ENCODE data around the gene DSG2. TPM values are rescaled to one million over a fixed set of nuclear protein-coding genes. Genes with fewer than 3 reads are reported as not detected.

Gene DSG2
- 18.5 TPM for total RNA-seq

GRCh38 chr18:31497836-31498573 lies at the start of gene DSG2:
Gene DSG2 (plus strand): TSS chr18:31498177. CDS start chr18:31498252, 75 bp downstream.

GRCh38 chr18:31591628-31592027 lies 93.7 kb downstream of the DSG2 start, which contains the start of gene TTR:
Gene TTR (plus strand): TSS chr18:31591877. CDS start chr18:31591903, 26 bp downstream.

Other genes starting within 250 kb of the DSG2 start
- gene DSG1, start 180.0 kb upstream of the DSG2 start, total RNA-seq = 8.5 TPM
- gene DSG4, start 121.4 kb upstream of the DSG2 start, total RNA-seq = not detected
- 3.1 TPM for gene DSG3, start 50.4 kb upstream of the DSG2 start, total RNA-seq
- gene TTR, start 93.7 kb downstream of the DSG2 start, total RNA-seq = 86.6 TPM
- 11.7 TPM for gene B4GALT6, start 186.4 kb downstream of the DSG2 start, total RNA-seq

All from camera-type eye (tissue), 1 donor.